KMS-11 (cell line): Measurements from ENCODE around the gene RAF1.

Experiments
- H2AFZ ChIP-seq: fragments of 200-600 bp; sonication (generic); 2 replicates; pipeline ENCODE4 v1.6.1; 2016; ENCODE audit warnings: antibody characterized with exemption, mixed run types, low read depth
- H3K27ac ChIP-seq: fragments of 200-600 bp; sonication (generic); 2 replicates; pipeline ENCODE4 v1.6.1; 2016; ENCODE audit warnings: mild to moderate bottlenecking, mixed run types
- H3K27me3 ChIP-seq: fragments of 200-600 bp; sonication (generic); 2 replicates; pipeline ENCODE4 v1.6.1; 2017; ENCODE audit warnings: mild to moderate bottlenecking, low read depth, mixed run types, moderate library complexity; ENCODE audit not compliant: insufficient read depth
- H3K36me3 ChIP-seq: fragments of 200-600 bp; sonication (generic); 2 replicates; pipeline ENCODE4 v1.6.1; 2017; ENCODE audit warnings: mild to moderate bottlenecking, mixed run types; ENCODE audit not compliant: insufficient read depth
- H3K4me1 ChIP-seq: fragments of 200-600 bp; sonication (generic); 2 replicates; pipeline ENCODE4 v1.6.1; 2016; ENCODE audit warnings: mild to moderate bottlenecking, low read depth, mixed run types; ENCODE audit not compliant: poor library complexity, severe bottlenecking
- H3K4me2 ChIP-seq: fragments of 200-600 bp; sonication (generic); 2 replicates; pipeline ENCODE4 v1.7.0; 2016; ENCODE audit warnings: mild to moderate bottlenecking, mixed run types
- H3K4me3 ChIP-seq: fragments of 200-600 bp; sonication (generic); IDR thresholded peaks from 2 replicates; pipeline ENCODE4 v1.6.1; 2017; ENCODE audit warnings: low read depth, low read length, mixed read lengths; ENCODE audit not compliant: insufficient read depth
- H3K79me2 ChIP-seq: fragments of 200-600 bp; sonication (generic); 2 replicates; pipeline ENCODE4 v1.6.1; 2016; ENCODE audit warnings: low read depth, mixed run types; ENCODE audit not compliant: insufficient read depth
- H3K9ac ChIP-seq: fragments of 200-600 bp; sonication (generic); 2 replicates; pipeline ENCODE4 v1.6.1; 2016; ENCODE audit warnings: mild to moderate bottlenecking, mixed run types
- H4K20me1 ChIP-seq: fragments of 200-600 bp; sonication (generic); 2 replicates; pipeline ENCODE4 v1.6.1; 2016; ENCODE audit warnings: mild to moderate bottlenecking, mixed run types; ENCODE audit not compliant: insufficient read depth
- CTCF ChIP-seq: fragments of 200-600 bp; sonication (generic); conservative IDR thresholded peaks from 2 replicates; pipeline ENCODE4 v1.6.1; 2017; ENCODE audit warnings: low read depth, mild to moderate bottlenecking, antibody characterized with exemption, low read length, moderate library complexity, mixed read lengths

RAF1 gene

GRCh38 chr3:12582730-12583129 is 81.2 kb downstream of the RAF1 start:
- Histone ChIP-seq H3K4me3 (no peak overlapping the region), H3K79me2 (no peaks in the 10 kb centered on the region), H4K20me1 (no peaks in the 10 kb centered on the region), H2AFZ (no peak overlapping the region), H3K9ac (no peak overlapping the region), H3K27ac (no peak overlapping the region), H3K4me2 (no peak overlapping the region), H3K27me3 (no peaks in the 10 kb centered on the region), H3K4me1 (no peaks in the 10 kb centered on the region), H3K36me3 (no peaks in the 10 kb centered on the region; the same call in 1 of the 2 replicates)
- no peak for TF ChIP-seq CTCF

- Histone ChIP-seq H3K79me2 (no peaks in the 10 kb centered on the region), H2AFZ (no peak overlapping the region), H3K36me3 (no peaks in the 10 kb centered on the region), H3K4me2 (no peak overlapping the region), H3K4me3 (no peak overlapping the region), H3K9ac (no peak overlapping the region), H4K20me1 (no peaks in the 10 kb centered on the region), H3K4me1 (no peaks in the 10 kb centered on the region), H3K27me3 (no peaks in the 10 kb centered on the region), H3K27ac (no peak overlapping the region)
- no peak for TF ChIP-seq CTCF
These were observed 84.0 kb downstream of the RAF1 start for GRCh38 chr3:12579905-12580304.

- Histone ChIP-seq H3K4me2 (no peak overlapping the region), H3K79me2 (no peaks in the 10 kb centered on the region), H3K27ac (no peak overlapping the region), H3K9ac (no peak overlapping the region), H3K4me1 (no peaks in the 10 kb centered on the region), H3K36me3 (no peaks in the 10 kb centered on the region), H4K20me1 (no peaks in the 10 kb centered on the region), H3K27me3 (no peaks in the 10 kb centered on the region), H3K4me3 (no peak overlapping the region), H2AFZ (no peak overlapping the region)
- no peak for TF ChIP-seq CTCF
These were observed 84.5 kb downstream of the RAF1 start for GRCh38 chr3:12579456-12579855.

- Histone ChIP-seq H3K4me1 (no peaks in the 10 kb centered on the region), H3K4me3 (no peak overlapping the region), H3K27me3 (no peaks in the 10 kb centered on the region), H2AFZ (no peak overlapping the region), H4K20me1 (no peaks in the 10 kb centered on the region), H3K9ac (no peak overlapping the region), H3K79me2 (no peaks in the 10 kb centered on the region), H3K36me3 (no peaks in the 10 kb centered on the region), H3K27ac (no peak overlapping the region), H3K4me2 (no peak overlapping the region)
- no peak for TF ChIP-seq CTCF
These were observed 85.2 kb downstream of the RAF1 start for GRCh38 chr3:12578742-12579141.

- Histone ChIP-seq H3K79me2 (no peaks in the 10 kb centered on the region), H2AFZ (no peak overlapping the region), H3K27ac (no peak overlapping the region), H4K20me1 (no peaks in the 10 kb centered on the region), H3K4me3 (no peak overlapping the region), H3K27me3 (no peaks in the 10 kb centered on the region), H3K4me1 (no peaks in the 10 kb centered on the region), H3K9ac (no peak overlapping the region), H3K4me2 (no peak overlapping the region), H3K36me3 (no peaks in the 10 kb centered on the region)
- TF ChIP-seq CTCF: no peak
These were observed 86.5 kb downstream of the RAF1 start for GRCh38 chr3:12577379-12577778.
